Stimulated activated CD4-positive, alpha-beta T cell treated with anti-CD3 and anti-CD28 coated beads, Interleukin-4, amount 100 ng/mL, for 1 hour (primary cell): Measurements from ENCODE around the gene AS3MT.

Experiments
- DNase-seq: peaks from one replicate; pipeline ENCODE4 v3.0.0-alpha.2; 2020

The AS3MT gene

DNA sequence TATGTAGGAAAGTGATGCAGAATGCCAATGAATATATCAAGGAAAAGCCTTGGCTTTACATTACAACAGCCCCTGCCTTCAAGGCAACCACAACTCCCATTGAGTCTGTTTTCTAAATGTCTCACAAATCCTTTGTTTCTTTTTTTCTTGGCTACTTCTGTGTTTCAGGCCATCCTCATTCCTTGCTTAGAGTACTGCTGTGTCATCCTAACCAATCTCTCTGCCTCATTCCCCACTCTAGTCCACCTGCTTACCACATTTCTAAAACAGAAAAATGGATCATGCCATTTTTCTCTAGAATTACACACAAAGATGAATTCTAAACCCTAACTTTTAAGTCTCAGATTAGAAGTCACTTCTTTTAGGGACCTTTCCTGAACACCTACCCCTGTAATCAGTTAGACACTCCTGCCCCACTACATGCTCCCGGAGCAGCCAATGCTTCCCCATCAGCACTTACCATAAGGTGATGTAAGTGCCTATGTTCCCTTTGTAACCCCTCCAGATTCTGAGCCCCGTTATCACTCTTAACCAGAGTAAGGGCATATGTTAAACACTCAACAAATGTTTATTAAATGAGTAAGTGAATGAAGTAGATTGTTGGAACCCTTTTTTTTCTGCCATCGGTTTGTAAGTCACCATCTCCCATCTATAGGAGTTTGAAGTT, 12.4 kb upstream of the AS3MT start:
- no peak for DNase-seq

DNA sequence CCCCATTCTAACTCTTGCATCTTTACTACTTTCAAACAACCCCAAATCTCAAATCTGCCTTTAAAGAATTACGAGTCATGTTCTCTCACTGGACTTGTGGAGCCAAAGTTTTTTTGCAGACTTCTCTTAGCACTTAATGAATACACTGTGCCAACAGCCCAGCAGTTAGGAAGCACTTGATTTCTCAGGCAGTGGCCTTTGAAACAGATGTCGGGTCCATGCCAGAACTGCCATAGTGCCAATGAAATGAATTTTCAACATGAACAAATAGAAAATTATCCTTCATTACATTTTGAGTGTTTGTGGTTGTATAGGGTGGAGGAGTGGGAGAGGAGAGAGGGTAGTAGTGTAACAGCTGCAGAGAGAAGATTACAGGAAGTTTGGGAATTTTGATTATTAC, 9.4 kb upstream of the AS3MT start:
- DNase-seq: no peak

DNA sequence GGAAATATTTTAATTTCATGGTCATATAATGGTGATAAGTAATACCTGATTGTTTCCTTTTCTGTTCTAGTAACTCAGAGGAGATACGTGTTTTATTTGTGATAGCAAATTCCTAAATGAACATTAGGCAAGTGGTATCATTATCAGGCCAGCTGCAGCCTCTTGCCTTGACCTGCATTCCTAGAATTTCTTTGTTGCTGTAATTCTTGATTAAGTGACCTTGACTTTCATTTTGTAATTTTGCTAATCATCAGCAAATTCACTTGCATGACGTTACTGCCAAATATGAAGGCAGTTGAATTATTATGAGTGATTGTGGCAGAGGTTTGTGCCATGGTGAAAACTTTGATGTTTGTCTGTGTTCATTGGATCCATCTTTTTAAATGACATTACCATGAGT, 5.6 kb upstream of the AS3MT start:
- DNase-seq: no peak

DNA sequence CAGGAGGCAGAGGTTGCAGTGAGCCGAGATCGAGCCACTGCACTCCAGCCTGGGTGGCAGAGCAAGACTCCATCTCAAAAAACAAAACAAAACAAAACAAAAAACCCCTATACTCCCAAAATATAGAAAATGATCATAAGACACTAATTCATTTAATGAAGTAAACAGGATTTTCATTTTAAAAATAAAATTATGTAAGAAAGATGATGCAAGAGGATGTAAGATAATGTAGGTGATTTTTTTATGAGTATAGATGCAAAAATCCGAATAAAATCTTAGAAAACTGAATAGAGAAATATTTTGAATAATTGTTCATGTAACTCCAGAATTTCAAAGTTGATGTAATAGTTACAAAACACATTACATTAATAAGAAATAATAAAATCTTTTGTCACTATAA, 3.6 kb upstream of the AS3MT start:
- no peak for DNase-seq

DNA sequence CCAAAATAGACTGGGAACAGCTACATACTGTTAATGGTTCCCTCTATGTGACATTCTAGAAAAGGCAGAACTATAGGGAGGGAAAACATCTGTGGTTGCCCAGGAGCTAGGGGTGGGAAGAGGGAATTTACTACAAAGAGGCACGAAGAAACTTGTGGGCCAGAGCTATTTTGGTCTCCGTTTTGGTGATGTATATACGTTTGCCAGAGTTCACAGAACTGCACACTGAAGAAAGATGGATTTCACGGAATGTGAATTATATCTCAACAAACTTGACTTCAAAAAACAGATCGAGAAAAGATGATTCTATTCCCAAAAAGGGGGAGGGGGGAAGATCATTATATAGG, 386 bp upstream of the AS3MT start:
- no peak for DNase-seq

DNA sequence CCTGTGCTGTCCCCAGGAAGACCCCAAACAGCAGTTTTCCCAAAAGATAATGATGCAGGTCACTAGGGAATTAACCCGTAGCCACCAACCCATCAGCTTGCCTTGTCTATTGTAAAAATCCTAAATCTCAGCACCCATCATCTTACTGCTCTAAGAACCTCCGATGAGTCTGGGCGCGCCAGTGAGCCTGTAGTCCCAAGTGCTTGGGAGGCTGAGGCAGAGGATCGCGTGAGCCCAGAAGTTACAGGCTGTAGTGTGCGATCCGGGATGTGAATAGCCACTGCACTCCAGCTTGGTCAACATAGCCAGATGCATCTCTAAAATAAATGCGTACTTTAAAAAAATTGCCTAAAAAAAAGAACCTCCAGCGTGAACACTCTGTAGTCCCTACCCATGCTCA, 951 bp downstream of the AS3MT start:
- DNase-seq: no peak

DNA sequence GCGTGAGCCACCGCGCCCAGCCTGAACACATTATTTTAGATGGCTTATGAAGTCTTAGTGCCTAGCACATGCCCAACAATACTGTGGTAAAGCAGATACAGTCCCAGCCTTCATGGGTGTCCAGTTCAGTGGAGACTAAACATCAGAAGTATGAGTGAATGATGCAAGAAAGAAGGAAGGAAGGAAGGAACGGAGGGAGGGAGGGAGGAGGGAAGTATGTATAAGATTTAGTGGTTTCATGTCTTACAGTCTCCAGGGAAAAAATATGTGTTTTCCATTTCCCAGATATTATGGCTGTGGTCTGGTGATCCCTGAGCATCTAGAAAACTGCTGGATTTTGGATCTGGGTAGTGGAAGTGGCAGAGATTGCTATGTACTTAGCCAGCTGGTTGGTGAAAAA, 2.9 kb downstream of the AS3MT start:
- no peak for DNase-seq

DNA sequence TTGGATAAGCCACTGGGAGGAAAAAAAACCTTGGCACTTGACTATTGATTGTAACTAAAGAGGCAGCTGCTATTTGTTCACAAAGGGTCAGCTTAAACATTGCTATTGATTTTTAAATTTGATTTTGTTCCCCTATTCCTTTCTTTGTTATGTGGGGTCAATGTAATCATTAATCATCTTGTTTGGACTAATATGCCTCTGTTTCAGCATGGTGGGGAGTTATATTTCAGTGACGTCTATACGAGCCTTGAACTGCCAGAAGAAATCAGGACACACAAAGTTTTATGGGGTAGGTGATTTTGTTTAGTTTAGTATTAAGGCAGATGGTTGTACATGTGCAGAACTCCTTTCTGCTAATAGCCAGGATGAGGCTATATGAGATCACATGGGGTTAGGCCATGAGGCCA, 7.5 kb downstream of the AS3MT start:
- DNase-seq: no peak

DNA sequence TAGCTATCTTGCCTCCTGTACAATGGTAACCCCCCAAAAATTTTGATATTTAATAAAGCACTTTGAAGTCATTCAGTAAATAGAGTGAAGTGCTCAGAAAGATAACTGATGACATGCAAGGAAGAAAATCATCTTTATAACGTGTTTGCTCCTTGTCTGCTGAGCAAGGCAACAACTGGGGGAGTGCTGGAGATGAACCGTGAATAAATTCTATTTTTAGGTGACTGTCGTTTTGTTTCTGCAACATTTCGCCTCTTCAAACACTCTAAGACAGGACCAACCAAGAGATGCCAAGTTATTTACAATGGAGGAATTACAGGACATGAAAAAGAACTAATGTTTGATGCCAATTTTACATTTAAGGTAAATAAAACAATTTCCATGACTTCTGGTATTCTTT, 9.4 kb downstream of the AS3MT start:
- no peak for DNase-seq

DNA sequence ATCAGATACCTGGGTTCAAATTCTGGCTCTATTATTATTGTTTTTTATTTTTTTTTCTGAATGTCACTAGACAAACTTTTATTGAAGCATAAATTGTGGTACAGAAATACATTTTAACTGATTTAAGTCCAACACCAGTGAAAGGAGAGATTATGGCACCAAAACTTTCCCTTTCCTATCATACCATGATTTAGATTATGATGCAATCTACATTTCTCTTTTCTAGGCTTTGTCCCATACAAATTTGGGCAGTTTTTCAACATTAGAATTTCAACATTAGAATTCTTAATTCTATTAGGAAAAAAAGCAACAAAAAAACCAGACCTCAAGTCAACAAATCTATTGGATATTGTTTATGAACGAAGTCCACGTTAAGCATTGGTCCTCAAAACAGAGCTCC, 11.0 kb downstream of the AS3MT start:
- DNase-seq: no peak

DNA sequence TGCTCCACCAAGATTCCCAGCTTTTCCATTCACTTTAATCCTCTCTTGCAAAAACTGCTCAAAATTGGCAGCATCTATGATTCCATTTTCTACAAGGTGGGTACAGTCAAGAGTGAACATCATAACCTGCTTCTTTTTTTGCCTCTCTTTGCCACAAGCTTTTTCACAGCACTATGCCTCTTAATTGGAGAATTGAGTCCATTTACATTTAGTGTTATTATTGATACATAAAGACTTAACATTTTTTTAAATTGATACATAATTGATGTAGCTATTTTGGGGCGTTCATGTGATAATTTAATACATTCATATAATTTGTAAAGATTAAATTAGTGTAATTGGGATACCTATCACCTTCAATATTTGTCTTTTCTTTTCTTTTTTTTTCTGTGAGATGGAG, 18.8 kb downstream of the AS3MT start:
- no peak for DNase-seq

DNA sequence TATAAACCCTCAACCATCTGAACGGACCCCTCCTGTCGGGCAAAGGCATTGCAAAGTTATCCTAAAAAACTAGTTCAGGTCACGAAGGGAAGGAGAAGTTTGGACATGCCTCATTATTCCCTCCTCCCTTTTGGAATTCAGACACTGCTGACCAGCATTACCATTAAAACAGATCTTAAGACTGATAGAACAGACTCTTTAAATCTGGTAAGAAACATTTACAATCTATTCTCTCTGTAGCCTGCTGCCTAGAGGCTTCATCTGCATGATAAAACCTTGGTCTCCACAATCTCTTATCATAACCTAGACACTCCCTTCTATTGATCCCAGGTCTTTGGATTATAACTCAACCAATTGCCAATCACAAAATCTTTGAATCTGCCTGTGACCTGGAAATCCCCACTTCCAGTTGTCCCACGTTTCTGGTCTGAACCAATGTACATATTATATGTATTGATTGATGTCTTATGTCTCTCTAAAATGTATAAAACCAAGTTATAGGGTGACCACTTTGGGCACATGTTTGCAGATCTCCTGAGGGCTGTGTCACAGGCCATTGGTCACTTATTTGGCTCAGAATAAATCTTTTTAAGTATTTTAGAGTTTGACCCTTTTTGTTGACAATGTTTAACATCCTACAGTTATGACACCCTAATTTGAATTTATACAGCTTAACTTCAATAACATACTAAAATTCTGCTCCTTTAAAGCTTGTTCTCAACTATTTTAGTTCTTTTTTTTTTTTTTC, 25.4 kb downstream of the AS3MT start:
- DNase-seq: no peak

DNA sequence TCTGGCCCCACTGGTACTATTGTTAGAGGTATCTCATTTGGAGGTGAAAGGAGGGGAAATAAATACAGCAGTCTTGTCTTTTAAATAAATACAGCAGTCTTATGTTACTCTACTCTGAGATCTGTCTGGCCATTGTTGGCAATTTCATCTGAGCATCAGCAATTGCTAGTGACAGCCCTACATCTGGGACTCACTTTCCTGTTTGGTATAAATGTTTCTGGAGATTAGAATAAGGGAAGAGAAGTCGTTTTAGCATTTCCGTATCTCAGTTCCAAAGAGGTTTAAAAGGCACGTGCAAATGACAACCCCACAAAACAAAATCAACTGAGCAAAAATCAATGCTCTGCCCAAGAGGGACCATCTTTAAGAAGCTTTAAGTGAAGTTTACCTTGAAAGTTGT, 30.7 kb downstream of the AS3MT start:
- DNase-seq: no peak

DNA sequence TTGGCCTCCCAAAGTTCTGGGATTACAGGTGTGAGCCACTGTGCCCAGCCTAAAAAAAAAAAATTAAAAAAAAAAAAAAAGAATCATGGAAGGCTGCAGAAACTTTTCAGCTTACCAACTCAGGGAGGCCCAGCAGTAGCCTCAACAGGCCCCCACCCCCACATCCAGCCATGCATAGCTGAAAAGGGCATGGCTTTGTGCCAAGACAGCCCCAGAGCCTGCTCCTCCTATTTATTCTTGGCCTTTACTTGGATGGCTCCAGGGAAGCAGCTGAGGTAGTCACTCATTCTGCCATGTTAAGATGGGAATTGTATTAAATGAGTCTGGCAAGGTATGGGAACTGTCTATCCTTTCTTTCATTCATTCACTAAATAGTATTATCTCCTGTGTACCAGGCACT, 35.1 kb downstream of the AS3MT start:
- DNase-seq: no peak

DNA sequence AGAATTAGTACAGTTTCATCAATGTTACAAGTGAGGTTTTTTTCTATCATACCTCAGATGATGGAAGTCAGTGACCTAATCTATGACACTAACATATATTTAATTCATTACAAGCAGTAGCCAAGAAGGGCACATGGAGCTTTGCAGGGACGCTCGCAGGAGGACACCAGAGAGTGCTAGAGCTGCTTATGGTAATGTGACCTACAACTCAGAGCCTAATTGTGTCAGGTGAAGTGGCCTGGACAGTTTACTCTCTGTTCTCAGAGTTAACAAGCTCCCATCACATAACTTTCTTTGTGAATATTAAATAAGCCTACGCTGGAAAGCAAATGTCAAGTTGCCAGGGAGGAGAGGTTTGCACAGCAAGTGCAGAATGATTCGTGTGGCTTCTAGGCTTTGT, 37.2 kb downstream of the AS3MT start:
- no peak for DNase-seq

DNA sequence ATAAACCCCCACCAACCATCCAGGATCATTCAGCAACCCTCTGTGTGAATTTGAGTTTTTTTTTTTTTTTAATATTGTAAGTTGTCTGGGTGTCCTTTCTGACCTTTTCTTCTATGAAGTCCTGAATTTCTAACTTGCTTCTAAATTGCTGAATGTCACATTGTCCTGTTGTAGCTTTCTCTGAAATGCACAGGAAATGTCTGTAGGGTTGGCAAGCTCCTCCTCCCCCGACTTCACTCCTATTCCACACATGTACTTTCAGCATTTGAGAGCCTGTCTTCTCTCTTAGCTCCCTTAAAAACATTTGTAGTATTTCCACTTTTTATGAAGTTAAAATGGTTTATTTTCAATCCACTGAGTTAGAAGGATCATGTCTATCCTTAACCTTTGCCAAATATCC, 45.5 kb downstream of the AS3MT start:
- DNase-seq: no peak

DNA sequence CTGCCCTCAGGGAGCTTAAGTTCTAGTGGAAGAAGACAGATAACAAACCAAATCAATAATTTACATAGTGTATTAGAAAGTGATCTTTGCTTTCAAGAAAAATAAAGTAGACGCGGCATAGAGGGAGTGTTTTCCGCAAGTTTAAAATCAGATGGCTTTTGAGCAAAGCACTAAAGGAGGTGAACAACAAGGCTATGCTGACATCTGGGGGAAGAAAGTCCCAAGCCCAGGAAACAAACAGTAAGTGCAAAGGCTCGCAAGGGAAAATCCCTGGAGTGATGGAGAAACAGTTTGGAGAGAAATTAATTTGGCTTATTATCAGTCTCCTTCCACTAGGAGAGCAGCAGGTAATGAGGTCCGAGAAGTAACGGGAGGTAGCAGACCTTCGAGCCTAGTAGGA, 46.9 kb downstream of the AS3MT start:
- DNase-seq: no peak

DNA sequence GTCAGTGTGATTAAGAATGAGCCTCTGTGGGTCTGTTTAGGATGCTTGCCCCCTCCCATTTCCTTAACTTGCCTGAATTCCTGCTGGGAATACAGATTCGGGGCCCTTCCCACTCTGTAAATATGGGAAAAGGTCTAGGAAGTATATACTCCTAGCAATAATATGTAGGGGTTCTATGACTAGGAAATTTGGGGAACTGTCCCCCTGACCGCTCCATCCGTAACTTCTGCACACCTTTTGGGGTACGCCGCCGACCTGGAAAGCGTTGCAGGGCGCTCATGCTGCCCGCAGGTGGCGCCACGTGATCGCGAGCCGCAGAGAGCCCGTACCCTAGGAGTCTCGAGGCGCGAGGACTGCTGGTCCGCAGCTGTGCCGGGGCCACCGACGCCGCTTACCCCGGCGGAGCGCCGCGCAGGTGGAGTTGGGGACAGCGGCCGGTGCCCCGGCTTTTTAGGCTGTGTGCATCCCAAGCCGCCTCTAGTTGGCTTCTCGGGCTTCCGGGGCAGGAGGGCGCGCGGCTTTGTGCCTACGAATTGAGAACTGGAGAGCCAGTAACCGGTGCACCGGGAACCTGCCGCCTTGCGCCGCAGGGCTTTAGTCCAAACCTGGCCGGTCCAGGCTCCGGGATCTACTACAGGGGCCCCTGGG, 48.2 kb downstream of the AS3MT start:
- DNase-seq: peak; percentile 81

DNA sequence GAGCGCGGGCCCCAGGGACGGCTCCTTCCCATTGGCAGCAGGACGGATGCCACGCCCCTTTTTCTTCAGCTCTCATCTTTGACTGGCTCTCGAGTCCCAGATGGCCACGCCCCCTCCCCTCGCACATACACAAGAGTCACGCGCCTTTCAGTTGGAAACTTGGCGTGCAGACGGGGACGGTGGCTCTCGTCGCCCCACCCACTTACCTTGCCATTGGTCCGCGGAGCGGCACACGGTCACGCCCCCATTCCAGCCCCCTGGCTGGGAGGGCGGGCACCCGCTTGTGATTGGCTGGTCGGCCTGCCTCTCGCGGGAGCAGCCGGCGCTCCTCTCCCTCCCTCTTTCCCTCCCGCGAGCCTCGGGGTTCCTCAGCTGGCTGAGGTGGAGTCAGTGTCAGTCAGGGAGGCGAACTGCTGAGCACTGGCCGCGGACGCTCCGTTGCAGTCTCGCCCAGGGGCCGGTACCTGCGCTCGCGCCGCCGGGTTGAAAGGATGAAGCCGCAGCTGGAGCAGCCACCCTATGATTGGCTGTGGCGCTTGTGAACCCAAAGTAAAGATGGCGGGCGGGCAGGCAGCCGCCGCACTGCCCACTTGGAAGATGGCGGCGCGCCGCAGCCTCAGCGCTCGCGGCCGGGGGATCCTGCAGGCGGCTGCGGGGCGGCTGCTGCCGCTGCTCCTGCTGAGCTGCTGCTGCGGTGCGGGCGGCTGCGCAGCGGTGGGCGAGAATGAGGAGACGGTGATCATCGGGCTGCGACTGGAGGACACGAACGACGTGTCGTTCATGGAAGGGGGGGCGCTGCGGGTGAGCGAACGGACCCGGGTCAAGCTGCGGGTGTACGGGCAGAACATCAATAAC, 48.9 kb downstream of the AS3MT start, which contains the start of gene CNNM2:
CNNM2 (plus strand) TSS at position 333 of the 855 bp plus-strand sequence; CDS start at position 520, 187 bp downstream.
- peak; percentile 99 for DNase-seq

DNA sequence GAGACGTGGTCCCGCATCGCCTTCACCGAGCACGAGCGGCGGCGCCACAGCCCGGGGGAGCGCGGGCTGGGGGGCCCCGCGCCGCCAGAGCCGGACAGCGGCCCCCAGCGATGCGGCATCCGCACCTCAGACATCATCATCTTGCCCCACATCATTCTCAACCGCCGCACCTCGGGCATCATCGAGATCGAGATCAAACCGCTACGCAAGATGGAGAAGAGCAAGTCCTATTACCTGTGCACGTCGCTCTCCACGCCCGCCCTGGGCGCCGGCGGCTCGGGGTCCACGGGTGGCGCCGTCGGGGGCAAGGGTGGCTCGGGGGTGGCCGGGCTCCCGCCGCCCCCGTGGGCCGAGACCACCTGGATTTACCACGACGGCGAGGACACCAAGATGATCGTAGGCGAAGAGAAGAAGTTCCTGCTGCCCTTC, 49.6 kb downstream of the AS3MT start:
- peak; percentile 39 for DNase-seq

DNA sequence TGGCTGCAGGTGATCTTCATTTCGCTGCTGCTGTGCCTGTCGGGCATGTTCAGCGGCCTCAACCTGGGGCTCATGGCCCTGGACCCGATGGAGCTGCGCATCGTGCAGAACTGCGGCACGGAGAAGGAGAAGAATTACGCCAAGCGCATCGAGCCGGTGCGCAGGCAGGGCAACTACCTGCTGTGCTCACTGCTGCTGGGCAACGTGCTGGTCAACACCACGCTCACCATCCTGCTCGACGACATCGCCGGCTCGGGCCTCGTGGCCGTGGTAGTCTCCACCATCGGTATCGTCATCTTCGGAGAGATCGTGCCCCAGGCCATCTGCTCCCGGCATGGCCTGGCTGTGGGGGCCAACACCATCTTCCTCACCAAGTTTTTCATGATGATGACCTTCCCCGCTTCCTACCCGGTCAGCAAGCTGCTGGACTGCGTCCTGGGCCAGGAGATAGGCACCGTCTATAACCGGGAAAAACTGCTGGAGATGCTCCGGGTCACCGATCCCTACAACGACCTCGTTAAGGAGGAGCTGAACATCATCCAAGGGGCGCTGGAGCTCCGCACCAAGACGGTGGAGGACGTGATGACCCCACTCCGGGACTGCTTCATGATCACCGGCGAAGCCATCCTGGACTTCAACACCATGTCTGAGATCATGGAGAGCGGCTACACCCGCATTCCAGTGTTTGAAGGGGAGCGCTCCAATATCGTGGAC, 50.1 kb downstream of the AS3MT start:
- DNase-seq: peak; percentile 9

DNA sequence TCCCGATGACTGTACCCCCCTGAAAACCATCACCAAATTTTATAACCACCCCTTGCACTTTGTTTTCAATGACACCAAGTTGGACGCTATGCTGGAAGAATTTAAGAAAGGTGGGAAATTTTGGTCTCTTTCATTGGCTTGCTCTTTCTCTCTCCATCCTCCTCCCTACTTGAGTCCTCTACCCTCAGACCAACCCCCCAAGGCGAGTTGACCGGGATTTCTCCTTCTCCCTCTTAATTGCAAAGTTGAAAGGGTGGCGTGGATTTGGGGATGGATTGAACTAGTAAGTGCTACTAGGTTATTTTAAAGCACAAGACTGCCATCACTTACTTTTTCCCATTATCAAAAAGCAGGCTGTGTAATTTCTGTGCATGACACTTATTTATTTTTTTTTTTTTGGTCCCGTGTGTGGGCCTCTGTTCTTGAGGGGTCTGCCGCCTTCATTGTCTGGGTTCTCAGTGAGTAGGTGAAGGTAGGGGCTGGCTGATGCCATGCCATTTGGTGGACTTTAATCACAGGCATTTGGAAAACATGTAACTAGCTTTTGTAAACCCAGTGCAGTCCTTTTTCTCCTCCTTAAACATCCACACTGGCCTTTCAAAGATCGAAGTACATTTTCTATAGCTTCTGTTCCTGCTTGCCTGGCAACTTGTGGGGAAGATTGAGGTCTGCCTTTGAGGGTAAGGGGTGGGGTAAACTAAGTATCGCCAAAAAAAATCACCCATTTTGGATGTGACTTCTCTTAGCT, 50.9 kb downstream of the AS3MT start:
- no peak for DNase-seq
